D721Med (cell line): ENCODE data around the gene FOSL2.

Experiments
- DNase-seq: peaks from one replicate; pipeline ENCODE4 v3.0.0; 2011; ENCODE audit warnings: low spot score; ENCODE audit not compliant: insufficient read length
- FAIRE-seq: peaks from 2 replicates; lab custom pipeline; 2011; peaks lifted over from hg19 to GRCh38; lab: Jason Lieb, UNC
- TF ChIP-seq, protein P1 (sequence below): IDR thresholded peaks from 2 replicates; pipeline ENCODE4 v1.5.1; 2012; ENCODE audit warnings: mild to moderate bottlenecking, control low read depth; ENCODE audit not compliant: insufficient read depth; ENCODE audit errors: missing control alignments

Gene FOSL2

DNA sequence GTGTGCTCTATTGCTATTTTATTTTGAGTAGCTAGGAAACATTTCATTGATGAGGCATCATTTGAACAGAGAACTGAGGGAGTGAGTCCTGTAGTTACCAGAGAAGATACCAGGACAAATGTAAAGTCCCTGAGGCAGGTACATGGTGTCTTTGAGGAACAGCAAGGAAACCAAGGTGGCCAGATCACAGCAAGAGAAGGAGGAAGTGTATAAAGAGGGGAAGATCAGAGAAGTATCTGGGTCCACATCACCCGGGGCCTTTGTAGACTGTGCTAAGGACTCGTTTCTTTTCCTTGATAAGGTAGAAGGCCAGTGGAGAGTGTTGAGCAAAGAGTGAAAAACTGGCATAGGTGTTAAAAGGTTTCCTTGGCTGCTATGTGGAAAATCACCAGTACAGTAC is 68.4 kb downstream of the FOSL2 start:
- DNase-seq (no peak), FAIRE-seq (no peak)
- TF ChIP-seq, protein P1, sequence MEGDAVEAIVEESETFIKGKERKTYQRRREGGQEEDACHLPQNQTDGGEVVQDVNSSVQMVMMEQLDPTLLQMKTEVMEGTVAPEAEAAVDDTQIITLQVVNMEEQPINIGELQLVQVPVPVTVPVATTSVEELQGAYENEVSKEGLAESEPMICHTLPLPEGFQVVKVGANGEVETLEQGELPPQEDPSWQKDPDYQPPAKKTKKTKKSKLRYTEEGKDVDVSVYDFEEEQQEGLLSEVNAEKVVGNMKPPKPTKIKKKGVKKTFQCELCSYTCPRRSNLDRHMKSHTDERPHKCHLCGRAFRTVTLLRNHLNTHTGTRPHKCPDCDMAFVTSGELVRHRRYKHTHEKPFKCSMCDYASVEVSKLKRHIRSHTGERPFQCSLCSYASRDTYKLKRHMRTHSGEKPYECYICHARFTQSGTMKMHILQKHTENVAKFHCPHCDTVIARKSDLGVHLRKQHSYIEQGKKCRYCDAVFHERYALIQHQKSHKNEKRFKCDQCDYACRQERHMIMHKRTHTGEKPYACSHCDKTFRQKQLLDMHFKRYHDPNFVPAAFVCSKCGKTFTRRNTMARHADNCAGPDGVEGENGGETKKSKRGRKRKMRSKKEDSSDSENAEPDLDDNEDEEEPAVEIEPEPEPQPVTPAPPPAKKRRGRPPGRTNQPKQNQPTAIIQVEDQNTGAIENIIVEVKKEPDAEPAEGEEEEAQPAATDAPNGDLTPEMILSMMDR: no peak

- TF ChIP-seq, protein P1: no peak
- no peak for FAIRE-seq
- DNase-seq: no peak
These were observed 69.5 kb downstream of the FOSL2 start for GRCh38 chr2:28462122-28462521.

GRCh38 chr2:28463211-28463816 is 70.7 kb downstream of the FOSL2 start:
- TF ChIP-seq, protein P1: no peak
- no peak for FAIRE-seq
- no peak for DNase-seq

- FAIRE-seq: no peak
- no peak for DNase-seq
- TF ChIP-seq, protein P1: no peak
These were observed 71.2 kb downstream of the FOSL2 start for GRCh38 chr2:28463893-28464292.

DNA sequence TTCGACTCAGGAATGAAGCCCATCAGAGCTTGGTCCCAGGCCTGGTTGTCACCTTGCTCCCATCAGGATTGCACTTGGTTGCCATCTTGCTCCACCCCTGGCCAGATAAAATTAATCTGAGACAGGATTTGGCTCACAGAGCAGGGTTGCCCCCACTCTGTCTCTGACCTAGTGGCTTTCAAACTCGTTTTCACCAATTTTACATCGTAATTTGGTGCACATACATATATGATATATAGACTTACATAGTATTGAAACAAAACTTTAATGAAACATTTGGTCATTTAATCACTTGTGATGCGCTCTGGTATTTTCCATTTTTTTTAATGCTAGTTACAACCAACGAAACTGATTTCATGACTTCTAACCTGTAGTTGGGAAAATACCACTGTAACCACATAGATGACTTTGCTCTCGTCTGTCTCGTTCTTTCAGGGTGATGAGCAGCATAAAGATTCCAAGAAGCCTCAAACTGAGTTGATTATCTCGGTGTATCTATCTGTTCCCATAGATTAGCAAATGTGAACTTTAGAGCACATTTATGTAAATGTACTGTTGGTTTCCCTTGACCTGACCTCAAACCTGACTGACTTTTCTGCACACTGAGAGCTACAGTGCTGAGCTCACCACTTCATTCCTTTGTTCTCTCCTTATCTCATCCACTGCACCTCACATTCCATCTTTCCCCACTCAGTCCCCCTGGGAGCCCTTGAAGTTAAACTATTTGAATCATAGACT is 72.7 kb downstream of the FOSL2 start:
- DNase-seq (no peak), FAIRE-seq (no peak)
- TF ChIP-seq, protein P1: no peak
